ENCODE measurements around the gene STUB1.
A peak's percentile ranks its signal among the peaks of the same experiment; 100 is the strongest.

STUB1 gene

DNA sequence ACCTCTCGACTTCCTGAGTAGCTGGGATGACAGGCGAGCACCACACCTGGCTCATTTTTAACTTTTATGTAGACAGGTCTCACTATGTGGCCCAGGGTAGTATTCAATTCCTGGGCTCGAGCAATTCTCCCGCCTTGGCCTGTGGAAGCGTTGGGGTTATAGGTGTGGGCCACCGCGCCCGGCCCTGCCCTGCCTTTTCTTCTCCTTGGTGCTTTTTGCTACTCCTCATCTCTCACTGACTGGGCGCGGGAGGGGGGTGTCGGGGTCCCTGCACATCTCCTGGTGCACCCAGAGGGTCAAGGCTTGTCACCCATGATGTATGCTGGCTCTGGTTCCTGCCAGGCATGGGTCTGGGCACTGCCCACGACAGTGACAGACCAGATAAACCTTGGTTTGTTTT, 35.7 kb upstream of the STUB1 start:
- no peak for DNase-seq (ENCODE audit: low spot score)

DNA sequence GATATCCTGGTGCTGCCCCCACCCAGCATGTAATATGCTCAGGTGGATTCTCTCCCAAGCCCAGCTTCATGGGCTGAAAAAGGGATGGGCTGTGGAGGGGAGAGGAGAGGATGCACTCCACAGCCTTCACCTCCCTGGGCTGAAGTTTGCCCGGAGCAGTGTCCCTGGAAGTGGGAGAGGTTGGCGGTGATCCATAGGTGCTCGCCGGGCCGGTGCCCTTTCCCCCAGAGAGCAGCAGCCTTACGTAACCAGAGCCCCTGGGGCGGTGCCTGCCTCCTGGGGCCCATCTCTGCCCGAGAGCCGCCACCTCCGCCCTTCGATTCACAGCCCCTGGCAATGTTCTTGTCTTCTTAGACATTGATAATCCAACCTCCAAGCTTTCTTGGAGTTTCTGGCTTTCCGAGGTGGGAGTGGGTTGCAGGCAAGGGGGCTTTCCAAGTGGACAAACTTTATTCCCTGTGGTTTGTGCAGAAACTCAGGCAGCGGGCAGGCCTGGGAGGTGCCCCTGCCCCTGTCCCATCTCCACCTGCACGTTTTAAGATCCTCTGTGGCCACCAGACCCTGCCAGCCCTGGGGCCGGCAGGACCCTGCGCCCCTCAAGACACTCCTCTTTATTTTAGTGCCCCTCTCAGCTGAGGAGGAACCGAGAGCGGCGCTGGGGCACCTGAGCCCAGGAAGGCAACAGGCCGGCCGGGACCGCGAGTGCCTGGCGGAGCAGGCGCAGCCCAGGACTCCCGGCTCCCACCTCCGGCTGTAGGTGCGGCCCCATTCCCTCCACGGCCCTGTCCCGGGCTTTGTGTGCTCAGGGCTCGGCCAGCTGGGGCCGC, 34.1 kb upstream of the STUB1 start:
- no peak for DNase-seq (ENCODE audit: low spot score)

DNA sequence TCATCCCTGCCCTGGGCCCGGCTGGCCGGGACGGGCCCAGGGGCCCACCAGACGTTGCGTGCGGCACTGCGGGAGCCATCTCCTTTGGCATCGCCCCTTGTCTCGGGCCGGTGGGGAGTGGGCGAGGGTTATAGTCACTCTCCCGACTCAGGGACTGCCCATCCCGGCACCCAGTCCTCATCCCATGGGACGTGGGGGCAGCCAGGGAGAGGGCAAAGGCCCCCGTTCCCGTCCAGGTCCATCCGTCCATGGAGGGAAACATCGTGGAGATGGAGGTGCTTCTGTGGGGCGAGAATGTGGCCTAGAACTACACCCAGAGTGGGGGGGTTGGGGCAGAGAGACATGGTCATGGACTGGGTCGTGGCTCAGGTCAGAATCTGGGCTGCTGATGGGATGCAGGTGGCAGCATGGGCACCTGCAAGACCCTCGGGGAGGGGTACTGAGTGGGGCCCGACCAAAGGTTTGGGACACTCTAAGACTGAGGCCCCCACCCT, 33.5 kb upstream of the STUB1 start:
- no peak for DNase-seq (ENCODE audit: low spot score)

DNA sequence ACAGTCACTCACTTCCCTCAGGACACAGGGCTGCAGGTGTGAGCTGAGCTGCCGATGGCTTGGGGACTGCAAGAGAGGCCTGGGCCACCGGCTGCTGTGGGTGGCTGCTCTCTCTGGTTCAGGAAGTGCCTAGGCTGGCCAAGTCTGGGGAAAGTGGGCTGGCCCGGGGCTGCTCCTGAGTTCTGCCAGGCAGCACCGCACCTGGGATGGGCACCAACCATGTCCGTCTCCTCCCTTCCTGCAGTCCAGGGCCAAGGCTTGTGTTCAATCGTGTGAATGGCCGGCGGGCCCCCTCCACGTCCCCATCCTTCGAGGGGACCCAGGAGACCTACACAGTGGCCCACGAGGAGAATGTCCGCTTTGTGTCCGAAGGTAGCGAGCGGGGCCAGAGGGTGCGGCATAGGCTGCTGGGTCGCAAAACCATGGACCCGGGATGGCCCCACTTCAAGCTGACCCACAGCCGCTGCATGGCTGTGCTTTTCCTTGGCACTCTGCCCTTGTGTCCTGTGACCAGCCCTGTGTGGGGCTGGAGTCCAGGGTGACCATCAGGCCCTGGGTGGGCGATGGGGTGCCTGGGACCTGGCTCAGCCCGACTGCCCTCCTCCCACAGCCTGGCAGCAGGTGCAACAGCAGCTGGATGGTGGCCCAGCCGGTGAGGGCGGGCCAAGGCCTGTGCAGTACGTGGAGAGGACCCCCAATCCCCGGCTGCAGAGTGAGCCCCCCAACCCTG, 32.9 kb upstream of the STUB1 start:
- DNase-seq (ENCODE audit: low spot score) = no peak

DNA sequence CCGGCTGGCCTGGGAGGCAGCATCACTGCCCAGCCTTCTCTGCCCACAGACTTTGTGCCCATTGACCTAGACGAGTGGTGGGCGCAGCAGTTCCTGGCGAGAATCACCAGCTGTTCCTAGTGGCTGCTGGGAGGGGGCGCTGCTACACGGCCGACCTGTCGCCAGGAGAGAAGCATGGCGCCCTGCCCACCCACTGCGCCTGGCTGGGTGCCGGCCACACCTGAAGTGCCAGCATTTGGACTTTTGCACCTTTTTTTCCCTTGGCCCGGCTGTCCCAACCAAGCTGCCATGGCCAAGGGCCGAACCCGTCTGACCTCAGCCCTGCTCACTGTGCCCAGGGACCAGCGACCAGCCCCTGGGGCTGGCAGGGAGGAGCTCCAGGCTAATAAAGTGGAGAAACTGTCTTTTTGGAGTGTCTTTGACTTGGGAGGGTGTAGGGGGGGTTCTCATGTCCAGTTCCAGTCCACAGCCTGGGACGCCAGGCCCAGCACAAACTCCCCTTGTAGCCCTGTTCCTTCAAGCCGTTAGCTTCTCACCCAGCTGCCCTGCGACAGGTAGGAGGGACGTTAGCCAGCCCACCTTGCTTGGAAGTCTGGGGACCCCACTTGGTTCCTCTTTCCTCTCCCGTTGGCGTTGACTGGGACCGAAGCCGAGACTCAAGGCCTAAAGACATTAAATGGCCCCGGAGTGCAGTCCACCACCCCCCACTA, 32.0 kb upstream of the STUB1 start:
- peak; percentile 62 for DNase-seq (ENCODE audit: low spot score)

DNA sequence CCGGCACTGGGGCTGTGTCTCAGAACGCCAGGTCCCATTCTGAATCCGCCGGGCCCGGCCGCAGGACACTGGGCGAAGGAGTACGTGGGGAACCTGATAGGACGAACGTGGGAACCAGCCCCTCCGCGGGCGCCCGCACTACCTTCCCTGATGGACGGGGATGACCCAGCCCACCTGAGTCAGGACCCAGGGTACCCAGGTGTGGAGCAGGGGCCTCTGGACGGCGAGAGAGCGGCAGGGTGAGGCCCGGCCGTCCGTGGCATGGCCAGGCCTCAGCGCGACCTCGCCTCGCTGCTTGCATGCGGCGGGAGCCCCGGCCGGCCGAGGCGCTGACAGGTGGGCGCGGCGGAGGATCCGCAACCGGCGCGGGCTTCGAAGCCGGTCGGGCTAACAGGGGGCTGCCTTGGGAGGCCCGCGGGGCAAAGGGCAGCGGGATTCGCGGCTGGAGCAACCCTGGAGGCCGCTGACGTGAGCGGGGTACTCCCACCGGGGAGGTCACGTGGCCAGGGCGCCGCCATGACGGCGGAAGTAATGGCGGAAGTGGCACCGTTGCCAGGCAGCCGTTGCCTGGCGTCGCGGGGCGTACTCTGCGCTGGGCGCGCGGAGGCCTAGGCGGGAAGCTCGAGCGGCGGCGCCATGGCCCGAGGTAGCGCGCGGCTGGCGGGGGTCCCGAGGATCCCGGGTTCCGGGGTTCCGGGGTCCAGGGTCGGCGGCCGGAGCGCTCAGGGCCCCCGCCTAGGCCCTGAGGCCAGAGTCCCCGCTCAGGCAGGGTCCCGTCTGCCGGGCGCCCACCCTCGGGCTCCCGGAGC, 31.2 kb upstream of the STUB1 start, which contains the start of gene WDR90:
Gene WDR90, plus strand, starts transcription at position 585 of the 809 bp plus-strand sequence. Its CDS starts 52 bp downstream, at position 637.
- peak; percentile 95 for DNase-seq (ENCODE audit: low spot score)

DNA sequence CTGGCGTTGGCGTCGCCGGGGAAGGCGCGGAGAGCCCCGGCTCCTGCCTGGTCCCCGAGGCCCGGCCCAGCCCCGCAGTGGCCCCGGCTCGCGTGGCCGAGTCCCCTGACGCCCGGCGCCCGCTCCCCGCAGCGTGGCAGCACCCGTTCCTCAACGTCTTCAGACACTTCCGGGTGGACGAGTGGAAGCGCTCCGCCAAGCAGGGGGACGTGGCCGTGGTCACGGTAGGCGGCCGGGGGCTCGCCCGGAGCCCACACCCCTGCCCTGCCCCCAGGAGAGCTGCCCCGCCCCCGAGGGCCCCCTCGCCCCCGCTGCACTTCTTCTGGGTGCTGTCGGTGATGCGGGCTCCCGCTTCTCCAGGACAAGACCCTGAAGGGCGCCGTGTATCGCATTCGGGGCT, 30.6 kb upstream of the STUB1 start:
- no peak for DNase-seq (ENCODE audit: low spot score)

DNA sequence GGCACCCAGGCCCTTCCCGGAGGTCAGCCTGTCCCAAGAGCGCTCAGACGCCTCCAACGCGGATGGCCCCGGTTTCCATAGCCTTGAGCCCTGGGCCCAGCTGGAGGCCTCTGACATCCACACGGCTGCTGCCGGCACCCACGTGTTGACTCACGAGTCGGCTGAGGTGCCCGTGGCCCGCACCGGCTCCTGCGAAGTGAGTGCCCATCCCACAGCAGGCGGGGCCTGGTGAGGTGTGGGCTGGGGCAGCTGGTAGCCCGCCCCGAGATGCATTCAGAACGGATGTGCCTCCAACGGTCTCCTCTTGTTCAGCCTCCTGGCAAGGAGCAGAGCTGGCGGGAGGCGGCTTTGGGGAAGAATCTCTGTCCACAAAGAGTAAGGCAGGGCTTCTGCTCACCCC, 28.4 kb upstream of the STUB1 start:
- DNase-seq (ENCODE audit: low spot score) = no peak

DNA sequence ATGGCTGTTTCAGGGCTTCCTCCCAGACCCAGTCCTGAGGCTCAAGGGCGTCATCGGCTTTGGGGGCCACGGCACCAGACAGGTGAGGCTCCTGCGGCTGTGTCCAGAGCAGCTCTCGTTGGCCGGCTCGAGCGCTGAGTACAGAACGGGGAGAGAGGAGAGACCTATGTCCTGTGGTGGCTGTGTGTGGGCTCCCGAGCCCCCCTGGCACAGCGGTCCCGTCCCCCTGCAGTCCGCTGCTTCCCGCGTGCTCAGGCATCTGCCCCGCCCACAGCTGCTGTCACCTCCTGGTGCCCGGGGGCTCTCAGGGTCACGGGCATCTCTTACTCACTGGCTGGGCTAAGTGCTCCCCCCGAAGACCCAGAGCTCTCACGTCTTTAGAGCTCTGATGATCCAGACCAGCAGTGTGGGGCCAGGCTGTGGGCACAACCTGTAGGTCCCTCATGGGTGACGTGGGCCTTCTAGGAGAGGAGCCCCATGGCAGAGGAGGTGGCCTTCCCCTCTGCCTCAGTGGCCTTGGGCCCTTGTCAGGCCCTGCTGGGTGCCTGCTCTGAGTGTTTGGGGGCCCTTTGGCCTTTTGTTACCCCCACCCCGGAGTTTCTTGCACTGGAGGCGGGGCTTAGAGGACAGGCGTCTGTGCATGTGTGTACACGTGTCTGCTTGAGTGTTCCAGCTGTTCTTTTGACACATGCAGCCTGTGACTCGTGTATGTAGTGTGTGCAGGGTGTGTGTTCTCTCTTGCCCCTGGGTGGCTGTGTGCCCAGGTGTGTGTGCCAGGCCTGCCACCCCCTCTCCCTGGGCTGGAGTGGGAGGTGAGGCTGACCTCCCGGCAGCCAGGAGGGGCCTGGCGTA, 27.5 kb upstream of the STUB1 start:
- no peak for DNase-seq (ENCODE audit: low spot score)

DNA sequence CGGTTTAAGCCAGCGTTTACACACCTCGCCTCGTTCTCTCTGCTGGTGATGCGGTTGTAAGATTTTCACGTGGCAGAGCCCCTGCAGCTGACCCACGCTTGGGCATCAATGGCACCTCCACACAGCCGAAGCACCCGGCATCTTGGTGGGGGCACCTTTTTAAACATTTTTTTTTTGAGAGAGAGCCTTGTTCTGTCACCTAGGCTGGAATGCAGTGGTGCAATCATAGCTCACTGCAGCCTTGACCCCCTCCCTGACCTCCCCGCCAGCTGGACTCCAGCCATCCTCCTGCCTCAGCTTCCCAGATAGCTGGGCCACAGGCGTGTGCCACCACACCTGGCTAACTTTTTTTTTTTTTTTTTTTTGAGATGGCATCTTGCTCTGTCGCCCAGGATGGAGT, 26.2 kb upstream of the STUB1 start:
- no peak for DNase-seq (ENCODE audit: low spot score)

DNA sequence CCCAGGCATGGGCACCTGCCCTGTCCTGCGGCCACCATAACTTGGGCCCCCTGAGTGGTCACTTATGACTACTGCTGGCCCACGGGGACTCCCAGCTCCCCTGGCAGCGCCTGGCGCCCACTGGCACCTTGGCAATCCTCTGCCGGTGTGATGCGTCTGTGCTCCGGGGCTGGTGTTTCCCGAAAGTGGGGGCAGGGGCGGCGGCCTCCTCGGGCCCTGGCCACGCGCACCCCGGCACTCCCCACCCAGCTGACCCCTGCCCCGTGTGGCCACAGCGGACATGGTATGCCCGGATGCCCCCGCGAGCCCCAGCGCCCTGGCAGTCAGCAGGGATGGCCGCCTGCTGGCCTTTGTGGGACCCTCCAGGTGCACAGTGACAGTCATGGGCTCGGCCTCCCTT, 22.7 kb upstream of the STUB1 start:
- DNase-seq (ENCODE audit: low spot score) = no peak

DNA sequence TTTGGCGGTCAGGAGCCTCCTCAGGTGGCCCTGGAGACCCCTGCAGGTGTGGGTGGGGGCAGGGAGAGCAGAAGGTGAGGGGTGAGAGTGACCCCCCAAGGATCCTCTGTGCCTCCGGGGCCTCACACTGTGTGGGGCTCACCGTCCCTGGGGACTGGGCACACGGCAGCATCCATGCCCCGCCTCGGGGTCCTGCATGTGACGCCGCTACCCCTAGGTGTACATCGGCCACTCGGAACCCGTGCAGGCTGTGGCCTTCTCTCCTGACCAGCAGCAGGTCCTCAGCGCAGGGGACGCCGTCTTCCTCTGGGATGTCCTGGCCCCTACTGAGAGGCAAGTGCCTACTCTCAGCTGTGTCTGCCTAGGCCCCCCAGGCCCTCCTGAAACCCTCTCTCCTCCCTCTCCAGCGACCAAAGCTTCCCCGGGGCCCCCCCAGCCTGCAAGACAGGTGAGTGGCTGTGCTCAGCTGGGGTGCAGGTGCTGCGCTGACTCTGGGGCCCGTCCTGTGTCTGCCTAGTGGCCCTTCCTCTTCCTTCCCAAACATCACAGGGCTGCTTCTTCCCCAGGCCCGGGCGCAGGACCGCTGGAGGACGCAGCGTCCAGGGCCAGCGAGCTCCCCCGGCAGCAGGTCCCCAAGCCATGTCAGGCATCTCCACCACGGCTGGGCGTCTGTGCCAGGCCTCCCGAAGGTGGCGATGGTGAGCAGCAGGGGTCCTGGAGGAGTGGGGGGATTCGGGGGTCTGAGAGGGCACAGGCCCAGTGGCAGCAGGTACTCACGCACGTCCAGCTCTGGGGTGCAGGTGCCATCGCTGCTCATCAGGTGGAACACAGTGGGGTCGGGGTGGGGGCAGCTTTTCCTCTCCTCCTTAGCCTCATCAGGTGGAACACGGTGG, 21.3 kb upstream of the STUB1 start:
- no peak for DNase-seq (ENCODE audit: low spot score)

DNA sequence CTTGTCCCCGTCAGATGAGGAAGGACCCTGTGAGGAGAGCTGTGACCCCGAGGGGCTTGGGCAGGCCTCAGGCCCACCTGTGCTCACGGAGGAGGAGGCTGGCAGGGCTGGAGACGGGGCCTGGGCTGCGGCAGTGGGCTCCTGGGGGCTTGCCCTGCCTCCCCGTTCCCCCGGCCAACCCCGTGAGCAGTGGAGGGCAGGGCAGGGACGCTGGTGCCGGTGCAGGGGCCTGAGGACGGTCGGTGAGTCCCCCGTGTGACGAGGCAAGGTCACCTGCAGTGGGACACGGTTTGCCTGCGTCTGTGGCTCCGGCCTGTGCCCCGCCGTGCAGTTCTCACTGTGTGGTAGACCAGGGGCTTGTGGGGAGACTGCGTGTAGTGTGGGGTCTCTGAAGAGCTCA, 20.6 kb upstream of the STUB1 start:
- DNase-seq (ENCODE audit: low spot score) = no peak

DNA sequence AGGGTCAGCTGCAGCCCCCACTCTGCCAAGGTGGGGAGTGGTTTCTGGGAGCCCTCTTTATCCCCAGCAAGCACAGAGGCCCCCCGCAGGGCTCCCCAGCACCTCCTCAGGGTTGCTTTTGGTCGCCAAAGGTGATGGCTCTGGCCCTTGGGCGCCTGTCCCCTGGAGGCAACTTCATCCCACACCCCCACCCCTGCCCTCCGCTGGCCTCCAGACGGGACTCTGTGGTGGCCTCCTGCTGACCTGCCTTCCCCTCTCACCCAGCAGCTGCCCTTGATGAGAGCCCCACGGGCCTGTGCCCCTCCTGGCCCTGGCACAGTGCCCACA, 20.1 kb upstream of the STUB1 start:
- DNase-seq (ENCODE audit: low spot score) = no peak

DNA sequence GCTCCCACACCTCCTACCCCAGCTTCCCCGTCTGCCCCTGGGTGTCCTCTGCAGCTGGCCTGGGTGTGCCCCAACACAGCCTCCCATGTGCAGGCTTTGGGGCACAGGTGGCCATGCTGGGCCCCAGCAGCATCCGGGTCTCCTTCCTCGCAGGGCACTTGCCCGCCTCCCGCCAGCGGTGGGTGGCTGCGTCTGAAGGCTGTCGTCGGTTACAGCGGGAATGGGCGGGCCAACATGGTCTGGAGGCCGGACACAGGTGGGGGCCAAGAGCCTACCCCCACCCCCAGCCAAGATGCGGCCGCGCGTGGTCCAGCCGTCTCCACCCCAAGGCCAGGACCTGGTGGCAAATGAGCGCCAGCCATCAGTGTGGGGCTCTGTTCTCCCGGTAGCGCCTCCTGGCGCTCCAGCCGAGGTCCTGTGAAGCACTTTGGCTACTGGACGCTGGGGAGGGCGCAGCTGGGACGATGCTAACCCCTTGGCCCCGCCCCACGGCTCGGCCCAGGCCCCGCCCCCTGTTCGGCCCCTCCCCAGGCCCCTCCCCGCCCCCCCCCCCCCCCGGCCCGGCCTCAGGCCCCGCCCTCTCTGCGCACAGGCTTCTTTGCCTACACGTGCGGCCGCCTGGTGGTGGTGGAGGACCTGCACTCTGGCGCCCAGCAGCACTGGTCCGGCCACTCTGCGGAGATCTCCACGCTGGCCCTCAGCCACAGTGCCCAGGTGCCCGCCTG, 19.6 kb upstream of the STUB1 start:
- peak; percentile 67 for DNase-seq (ENCODE audit: low spot score)

DNA sequence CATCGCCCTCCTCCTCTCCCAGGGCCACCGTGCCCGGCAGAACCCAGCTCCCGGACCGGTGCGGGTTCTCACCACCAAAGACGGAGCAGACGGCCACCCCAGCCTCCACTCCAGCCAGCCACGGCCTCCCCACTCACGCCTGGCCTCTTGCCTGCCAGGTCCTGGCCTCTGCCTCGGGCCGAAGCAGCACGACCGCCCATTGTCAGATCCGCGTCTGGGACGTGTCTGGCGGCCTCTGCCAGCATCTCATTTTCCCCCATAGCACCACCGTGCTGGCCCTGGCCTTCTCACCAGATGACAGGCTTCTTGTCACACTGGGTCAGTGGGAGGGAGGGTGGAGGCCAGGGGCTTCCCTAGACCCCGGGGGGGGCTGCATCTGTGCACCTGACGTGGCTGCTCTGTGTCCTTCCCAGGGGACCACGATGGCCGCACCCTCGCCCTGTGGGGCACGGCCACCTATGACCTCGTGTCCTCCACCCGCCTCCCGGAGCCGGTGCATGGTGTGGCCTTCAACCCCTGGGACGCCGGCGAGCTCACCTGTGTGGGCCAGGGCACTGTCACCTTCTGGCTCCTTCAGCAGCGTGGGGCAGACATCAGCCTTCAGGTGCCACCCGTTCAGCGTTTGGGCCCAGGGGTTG, 18.9 kb upstream of the STUB1 start:
- no peak for DNase-seq (ENCODE audit: low spot score)

DNA sequence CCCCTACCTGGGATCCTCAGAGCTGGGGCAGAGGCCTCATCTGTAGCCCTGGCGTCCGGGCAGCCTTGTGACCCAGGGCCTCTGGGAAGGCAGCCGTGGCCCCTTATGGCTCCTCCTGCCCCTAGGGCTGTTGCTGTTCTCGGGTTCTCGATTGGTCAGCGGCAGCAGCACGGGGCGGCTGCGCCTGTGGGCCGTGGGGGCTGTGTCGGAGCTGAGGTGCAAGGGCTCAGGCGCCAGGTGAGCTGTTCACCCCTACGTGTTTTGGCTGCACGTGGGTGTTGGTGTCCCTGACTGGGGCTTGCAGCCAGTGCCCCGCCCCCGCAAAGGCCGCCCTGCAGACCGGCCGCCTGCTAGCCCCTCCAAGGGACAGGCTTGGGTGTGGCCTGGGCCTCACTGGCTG, 18.1 kb upstream of the STUB1 start:
- DNase-seq (ENCODE audit: low spot score) = no peak

DNA sequence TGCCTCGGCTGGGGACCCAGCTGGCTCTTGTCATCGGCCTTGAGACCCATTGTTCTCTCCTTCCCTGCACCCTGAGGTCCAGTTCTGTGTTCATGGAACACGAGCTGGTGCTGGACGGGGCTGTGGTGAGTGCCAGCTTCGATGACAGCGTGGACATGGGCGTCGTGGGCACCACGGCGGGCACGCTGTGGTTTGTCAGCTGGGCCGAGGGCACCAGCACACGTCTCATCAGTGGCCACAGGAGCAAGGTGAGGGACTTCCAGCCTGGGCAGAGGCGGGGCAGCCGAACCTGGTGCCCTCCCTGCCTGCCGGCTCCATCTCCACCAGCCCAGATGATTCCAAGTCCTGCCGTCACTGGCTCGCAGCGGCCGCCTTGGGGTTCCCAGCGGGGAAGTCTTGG, 17.6 kb upstream of the STUB1 start:
- no peak for DNase-seq (ENCODE audit: low spot score)

DNA sequence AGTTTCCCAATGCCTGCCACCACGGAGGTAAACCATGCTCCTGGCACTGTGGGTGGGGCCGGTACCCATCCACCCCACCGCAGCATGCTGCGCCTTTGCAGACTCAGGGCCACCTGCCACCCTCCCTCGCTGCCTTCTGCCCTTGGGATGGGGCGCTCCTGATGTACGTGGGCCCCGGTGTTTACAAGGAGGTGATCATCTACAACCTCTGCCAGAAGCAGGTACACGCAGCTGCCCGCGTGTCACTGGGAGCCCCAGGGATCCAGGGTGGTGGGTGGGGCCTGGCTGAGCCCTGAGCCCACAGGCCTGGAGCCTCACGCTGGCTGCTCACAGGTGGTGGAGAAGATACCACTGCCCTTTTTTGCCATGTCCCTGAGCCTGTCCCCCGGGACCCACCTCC, 13.6 kb upstream of the STUB1 start:
- DNase-seq (ENCODE audit: low spot score) = no peak

Data from activated CD4-positive, alpha-beta T cell treated with anti-CD3 and anti-CD28 coated beads, Interleukin-2, Interleukin-4, amounts not matched to agents 100 ng/mL and 50 ng/mL, durations not matched to agents 16 hours and 8 hours (primary cell).